Measurements from ENCODE around the gene IFNL4. TPM values are rescaled to one million over a fixed set of nuclear protein-coding genes. Genes with fewer than 3 reads are reported as not detected.

The IFNL4 gene
- total and polyA plus RNA-seq, 9 of the 15 experiments (the other 6 are each of a cell fraction or from before 2014, with no cell fraction given): not detected

- TF ChIP-seq E2F4 (CRISPR knock-in tag; IDR thresholded peaks at IDR 0.05; ENCODE audit: low read depth) (no peak), ESRRB (CRISPR knock-in tag; IDR thresholded peaks at IDR 0.05; ENCODE audit: borderline replicate concordance) (no peak), BRD9 (IDR thresholded peaks at IDR 0.05; ENCODE audit: low read depth, partially characterized antibody) (no peak), USF1 (CRISPR knock-in tag; IDR thresholded peaks at IDR 0.05) (no peak), CCNT2 (IDR thresholded peaks at IDR 0.05; ENCODE audit: borderline replicate concordance, extremely low read depth, insufficient read length, low read depth, low read length) (no peak)
Measured at GRCh38 chr19:39257227-39257626, 8.6 kb upstream of the IFNL4 start (continued).

- ChIA-PET POLR2A (interaction anchor here (1.1 kb wide), 1 partner anchor 136 kb away, joined by 3 read pairs; the partner anchor contains the start of genes MED29 and PAF1), CTCF (ENCODE audit: low intra/inter-chr PET ratio) (no interaction called here)
- no peaks in the 10 kb centered on the region for H3K79me2 ChIP-seq (ENCODE audit: control insufficient read depth, insufficient read depth, low read length)
- in situ Hi-C loops (cut with MboI) (no loop called here), intact Hi-C loops (cut with micrococcal nuclease) (loop anchor here (10.0 kb wide), 1 partner anchor 50 kb away; no protein-coding TSS in a partner anchor)
- H3K9ac ChIP-seq (ENCODE audit: insufficient read depth in 1 of 2, low read depth in 2 of 2, low read length in 2 of 2): peak overlapping the region; percentile 68 to 87
- peak overlapping the region; percentile 79 for H3K27ac ChIP-seq (ENCODE audit: extremely low read depth, low read depth, low read length)
- WGBS (ENCODE audit: insufficient coverage, low coverage, missing lambda C conversion rate): 22% methylated on average over 26 of the region's 29 CpGs
- FAIRE-seq: peak; percentile 94
- peak overlapping the region; percentile 84 for H3K4me2 ChIP-seq (ENCODE audit: insufficient read depth, low read length)
- H4K20me1 ChIP-seq (replicated peaks; ENCODE audit: control insufficient read depth, insufficient read depth, low read length): no peaks in the 10 kb centered on the region
- no peaks in the 10 kb centered on the region for H3K27me3 ChIP-seq (ENCODE audit: control insufficient read depth in 2 of 2, insufficient read depth in 2 of 2, low read length in 2 of 2)
- no peak overlapping the region for H3K4me3 ChIP-seq
- H3K9me1 ChIP-seq (ENCODE audit: control insufficient read depth, insufficient read depth, low read length): no peaks in the 10 kb centered on the region
- H2AFZ ChIP-seq (ENCODE audit: low read depth, low read length): peak overlapping the region; percentile 97
- no peaks in the 10 kb centered on the region for H3K36me3 ChIP-seq (ENCODE audit: control insufficient read depth, insufficient read depth, low read length)
- peak; percentile 90 to 95 (median 94) for DNase-seq (ENCODE audit: extremely low read depth in 1 of 4, low spot score in 3 of 4)
- ATAC-seq: peak; percentile 89
- peaks cover 49 to 61% of the 10 kb centered on the region in 2 experiments for H3K4me1 ChIP-seq (replicated peaks in 1 of 2; ENCODE audit: control insufficient read depth in 2 of 2, insufficient read depth in 2 of 2, low read length in 2 of 2)
- H3K9me3 ChIP-seq (replicated peaks; ENCODE audit: control insufficient read depth, insufficient read depth, low read depth, low read length): no peaks in the 10 kb centered on the region
- BruUV-seq (replicated peaks): no TSS peak
- TF ChIP-seq RFX7 (CRISPR knock-in tag; IDR thresholded peaks at IDR 0.05): no peak
- TF ChIP-seq ZNF57 (CRISPR knock-in tag; IDR thresholded peaks at IDR 0.05): no peak
- 0 out of 2 replicates have a peak, but pooled peaks have one; percentile 7 for TF ChIP-seq ZNF583 (CRISPR knock-in tag; IDR thresholded peaks at IDR 0.05)
- TF ChIP-seq KDM5B (IDR thresholded peaks at IDR 0.05; ENCODE audit: insufficient replicate concordance, low read depth, low read length): peak; percentile 66
- peak; percentile 12; the same call in 1 of the 2 replicates for TF ChIP-seq ZKSCAN1 (IDR thresholded peaks at IDR 0.05; ENCODE audit: low read depth, low read length)
- TF ChIP-seq ZNF354B (CRISPR knock-in tag; IDR thresholded peaks at IDR 0.05): no peak
- TF ChIP-seq HDAC2 (IDR thresholded peaks at IDR 0.05): 0 out of 2 replicates have a peak, but pooled peaks have one; percentile 29
- TF ChIP-seq EHMT2 (IDR thresholded peaks at IDR 0.05): 0 out of 2 replicates have a peak, but pooled peaks have one; percentile 36
- peak; percentile 53 for TF ChIP-seq DPF2 (IDR thresholded peaks at IDR 0.05)
- TF ChIP-seq ZNF384 (IDR thresholded peaks at IDR 0.05; ENCODE audit: low read depth, low read length): no peak
- TF ChIP-seq NR2C2 (CRISPR knock-in tag; IDR thresholded peaks at IDR 0.05): peak; percentile 91; the same call in 1 of the 2 replicates
- TF ChIP-seq NR2C2 (tag; IDR thresholded peaks at IDR 0.05): peak; percentile 92
Measured at GRCh38 chr19:39254531-39255345, 6.1 kb upstream of the IFNL4 start.

Measured in K562 (cell line).